GM12878 (cell line): ENCODE measurements around the gene NAXE. TPM values are rescaled to one million over a fixed set of nuclear protein-coding genes. Genes with fewer than 3 reads are reported as not detected.

Experiments
- ATAC-seq: fragments of 200-7000 bp; cut with Tn5 transposase; 3 replicates; pipeline ENCODE4 v1.9.1; 2020; ENCODE audit warnings: mild to moderate bottlenecking, moderate library complexity
- BruUV-seq: library from RNA; stranded (reverse); fragments of 400-500 nt; replicated peaks from 2 replicates; lab custom pipeline; 2021; lab: Mats Ljungman, UMichigan
- CTCF ChIA-PET: fragments of 300-600 bp; sonication (Branson Sonifier 250); formaldehyde crosslinking; extraction: SDS; loops from one replicate; lab custom pipeline; 2021; ENCODE audit warnings: inconsistent platforms; lab: Yijun Ruan, JAX
- POLR2A ChIA-PET: fragments of 350-600 bp; formaldehyde crosslinking; extraction: SDS; loops from one replicate; lab custom pipeline; 2021; ENCODE audit warnings: inconsistent platforms; lab: Charles Lee
- RAD21 ChIA-PET: fragments of 300-600 bp; sonication (Branson Sonifier 250); formaldehyde crosslinking; loops from one replicate; lab custom pipeline; 2023; ENCODE audit warnings: antibody characterized with exemption; ENCODE audit not compliant: unreplicated experiment; lab: Charles Lee
- SMC1A ChIA-PET: fragments of 300-600 bp; sonication (Branson Sonifier 250); formaldehyde crosslinking; loops from one replicate; lab custom pipeline; 2023; ENCODE audit not compliant: unreplicated experiment, uncharacterized antibody; lab: Charles Lee
- DNase-seq: peaks from one replicate; pipeline ENCODE4 v3.0.0-alpha.2; 2011; ENCODE audit warnings: low read depth, low spot score
- FAIRE-seq: peaks from 3 replicates; lab custom pipeline; 2011; peaks lifted over from hg19 to GRCh38; lab: Jason Lieb, UNC
- H2AFZ ChIP-seq: 2 replicates; pipeline ENCODE4 v1.6.0; 2011; ENCODE audit warnings: low read depth, low read length, control low read depth; ENCODE audit not compliant: control insufficient read depth
- H3K27ac ChIP-seq: 2 replicates; pipeline ENCODE4 v1.5.1; 2011; ENCODE audit warnings: control low read depth; ENCODE audit not compliant: control insufficient read depth, insufficient read depth
- H3K27me3 ChIP-seq, 2 experiments: replicated peaks in 1 of 2; 2 replicates each; pipeline versions ENCODE4 v1.6.0 to v1.6.1; 2011; ENCODE audit warnings: low read length in 1 of 2; ENCODE audit not compliant: control insufficient read depth in 2 of 2, insufficient read depth in 2 of 2
- H3K36me3 ChIP-seq, 2 experiments: 2 replicates each; pipeline ENCODE4 v1.5.1; 2011; ENCODE audit warnings: low read length in 1 of 2; ENCODE audit not compliant: control insufficient read depth in 2 of 2, insufficient read depth in 2 of 2
- H3K4me1 ChIP-seq: 2 replicates; pipeline ENCODE4 v1.6.1; 2011; ENCODE audit warnings: mild to moderate bottlenecking, low read length, moderate library complexity, mixed read lengths; ENCODE audit not compliant: control insufficient read depth, insufficient read depth
- H3K4me2 ChIP-seq: 2 replicates; pipeline ENCODE4 v1.6.0; 2011; ENCODE audit warnings: control low read depth; ENCODE audit not compliant: control insufficient read depth, insufficient read depth
- H3K4me3 ChIP-seq: fragments of 200-600 bp; sonication (generic); 2 replicates; pipeline ENCODE4 v1.5.1; 2016
- H3K79me2 ChIP-seq: 2 replicates; pipeline ENCODE4 v1.6.0; 2011; ENCODE audit warnings: low read length; ENCODE audit not compliant: control insufficient read depth, insufficient read depth
- H3K9ac ChIP-seq: 2 replicates; pipeline ENCODE4 v1.8.0; 2011; ENCODE audit warnings: low read length, control low read depth, mixed read lengths; ENCODE audit not compliant: control insufficient read depth, insufficient read depth
- H3K9me3 ChIP-seq: replicated peaks from 3 replicates; pipeline ENCODE4 v1.5.1; 2011; ENCODE audit warnings: mild to moderate bottlenecking, low read length; ENCODE audit not compliant: control insufficient read depth, insufficient read depth
- H4K20me1 ChIP-seq: 2 replicates; pipeline ENCODE4 v1.6.0; 2011; ENCODE audit not compliant: control insufficient read depth, insufficient read depth
- BHLHE40 ChIP-seq, 2 experiments: fragments of 450-650 bp in 1 of 2; IDR thresholded peaks; 2 replicates each; pipeline ENCODE4 v1.6.1; 2011 to 2017; ENCODE audit warnings: low read depth in 2 of 2, borderline replicate concordance in 1 of 2, improper control_type of control experiment in 1 of 2, low read length in 1 of 2, mild to moderate bottlenecking in 1 of 2
- CREM ChIP-seq: IDR thresholded peaks from 2 replicates; pipeline ENCODE4 v1.6.1; 2014; ENCODE audit warnings: antibody characterized with exemption, low read depth
- EGR1 ChIP-seq, 2 experiments: IDR thresholded peaks; 1 replicate in 1 of 2; 2 replicates in 1 of 2; pipeline ENCODE4 v1.6.1; 2011 to 2012; ENCODE audit warnings: low read depth in 2 of 2, low read length in 2 of 2, borderline replicate concordance in 1 of 2, mild to moderate bottlenecking in 1 of 2, moderate library complexity in 1 of 2
- MTA3 ChIP-seq: IDR thresholded peaks from 2 replicates; pipeline ENCODE4 v1.6.1; 2012; ENCODE audit warnings: low read length, inconsistent platforms, borderline replicate concordance
- NBN ChIP-seq: fragments of 450-650 bp; IDR thresholded peaks from 2 replicates; pipeline ENCODE4 v1.6.1; 2016
- NFYA ChIP-seq: IDR thresholded peaks from 2 replicates; pipeline ENCODE4 v1.6.1; 2011; ENCODE audit warnings: low read depth, mild to moderate bottlenecking, low read length, improper control_type of control experiment, borderline replicate concordance
- NKRF ChIP-seq: fragments of 450-650 bp; conservative IDR thresholded peaks from 2 replicates; pipeline ENCODE4 v1.6.1; 2017; ENCODE audit warnings: mild to moderate bottlenecking, moderate library complexity
- POLR2AphosphoS5 ChIP-seq: IDR thresholded peaks from 2 replicates; pipeline ENCODE4 v1.6.1; 2011; ENCODE audit warnings: mild to moderate bottlenecking, low read length, inconsistent platforms
- RFX5 ChIP-seq: IDR thresholded peaks from 2 replicates; pipeline ENCODE4 v1.6.1; 2011; ENCODE audit warnings: low read depth, low read length, improper control_type of control experiment
- SMAD5 ChIP-seq: IDR thresholded peaks from 2 replicates; pipeline ENCODE4 v1.6.1; 2016; ENCODE audit warnings: antibody characterized with exemption, low read depth
- SREBF2 ChIP-seq: IDR thresholded peaks from 2 replicates; pipeline ENCODE4 v1.6.1; 2012; ENCODE audit warnings: mild to moderate bottlenecking, low read length
- SUPT20H ChIP-seq: IDR thresholded peaks from 2 replicates; pipeline ENCODE4 v1.6.1; 2011; ENCODE audit warnings: low read depth, mild to moderate bottlenecking, low read length, moderate library complexity, borderline replicate concordance; ENCODE audit not compliant: control insufficient read depth
- WRNIP1 ChIP-seq: IDR thresholded peaks from 2 replicates; pipeline ENCODE4 v1.6.1; 2011; ENCODE audit warnings: low read depth, low read length, improper control_type of control experiment, borderline replicate concordance
- ZNF207 ChIP-seq: fragments of 450-650 bp; IDR thresholded peaks from 2 replicates; pipeline ENCODE4 v1.6.1; 2014; ENCODE audit warnings: antibody characterized with exemption, mild to moderate bottlenecking, borderline replicate concordance
- ZNF24 ChIP-seq: fragments of 450-650 bp; IDR thresholded peaks from 2 replicates; pipeline ENCODE4 v1.6.1; 2017; ENCODE audit warnings: antibody characterized with exemption, mild to moderate bottlenecking
- ZNF274 ChIP-seq: IDR thresholded peaks from one replicate; pipeline ENCODE4 v1.8.0; 2011; ENCODE audit not compliant: insufficient read length, insufficient read depth
- WGBS: methylation state at CpG from one replicate; pipeline ENCODE4 v1.1.6; 2016; ENCODE audit warnings: low lambda C conversion rate; ENCODE audit not compliant: insufficient replicate concordance, insufficient coverage; ENCODE audit errors: missing lambda C conversion rate; 5-methylcytosine and 5-hydroxymethylcytosine counted together
- in situ Hi-C: fragments of 300-500 bp; cut with MboI; formaldehyde crosslinking; loops from 9 replicates; pipeline ENCODE4 v1.14.3; 2018; ENCODE audit warnings: mixed read lengths
- intact Hi-C: fragments of 100-400 bp; cut with micrococcal nuclease; formaldehyde crosslinking; loops from one replicate; pipeline ENCODE4 v1.14.2; 2022; ENCODE audit not compliant: unreplicated experiment
- polyA plus RNA-seq, 11 experiments: library from polyadenylated mRNA; depleted of rRNA in 4 of 11; unstranded in 6 of 11; stranded (reverse) in 5 of 11; fragments of >200 nt; fragmentation: Nextera tagmentation in 4 of 11; fragmentation: Illumina TruSeq in 1 of 11; extraction: Ambion mirVana in 4 of 11; extraction: Trizol in 1 of 11; gene quantifications; 1 replicate in 1 of 11; 2 replicates in 10 of 11; pipeline versions ENCODE4 v1.2.1 to v1.2.3, GENCODE V29; 2011 to 2016; ENCODE audit warnings: inconsistent platforms in 2 of 11, missing spikeins in 2 of 11, low read depth in 1 of 11
- total RNA-seq, 4 experiments: library from RNA; depleted of rRNA in 3 of 4; stranded (reverse); fragments of >200 nt in 3 of 4; fragmentation: Illumina TruSeq in 1 of 4; extraction: Trizol in 1 of 4; gene quantifications; 2 replicates each; pipeline versions ENCODE4 v1.2.1 to v1.2.3, GENCODE V29; 2013 to 2021

Gene NAXE
- total and polyA plus RNA-seq, 10 of the 15 experiments (the other 5 are each of a cell fraction or from before 2014, with no cell fraction given), result 17.8 to 93.3 (median 68.8) TPM

- TF ChIP-seq NFYA (no peak), SREBF2 (no peak), POLR2AphosphoS5 (no peak), ZNF274 (no peak)
These were observed 49.5 kb downstream of the NAXE start (continued) for GRCh38 chr1:156640842-156641706.

GRCh38 chr1:156641761-156642264, 50.2 kb downstream of the NAXE start, which contains the start of gene BCAN:
TSS of gene BCAN (plus strand) at chr1:156642117. CDS start at chr1:156646055, 3,938 bp downstream.
- no peak for DNase-seq
- H3K4me2 ChIP-seq, result no peak within 1 kb of the TSS
- intact Hi-C loops, result no loop called here
- no peak within 1 kb of the TSS for H3K27ac ChIP-seq
- ATAC-seq, result peak; percentile 37
- BruUV-seq, result no TSS peak
- H4K20me1 ChIP-seq, result no peaks in the 10 kb centered on the region
- H3K36me3 ChIP-seq, result no peaks in the 10 kb centered on the region
- no peak within 1 kb of the TSS for H3K4me3 ChIP-seq
- ChIA-PET POLR2A (no interaction called here), SMC1A (no interaction called here), CTCF (interaction anchor here (1.2 to 4.2 kb wide), 3 partner anchors 15 to 19 kb away, joined by 5 to 26 read pairs (median 15); no protein-coding TSS in a partner anchor), RAD21 (no interaction called here)
- H3K79me2 ChIP-seq, result no peaks in the 10 kb centered on the region
- H3K27me3 ChIP-seq, result peaks cover 0 to 2% of the 10 kb centered on the region in 2 experiments
- H2AFZ ChIP-seq, result no peak within 1 kb of the TSS
- H3K9me3 ChIP-seq, result no peaks in the 10 kb centered on the region
- in situ Hi-C loops, result no loop called here
- no peak within 1 kb of the TSS for H3K9ac ChIP-seq
- no peak for FAIRE-seq
- peaks cover 8% of the 10 kb centered on the region for H3K4me1 ChIP-seq
- TF ChIP-seq ZNF24 (no peak), BHLHE40 (IDR thresholded peaks at IDR 0.05; ENCODE audit: borderline replicate concordance in 1 of 2, low read depth in 2 of 2, low read length in 1 of 2) (peak in 1 of 2 experiments; percentile 42; a peak in 1 of 4 replicates), CREM (no peak), SUPT20H (no peak), RFX5 (no peak), EGR1 (IDR thresholded peaks at IDR 0.05; ENCODE audit: borderline replicate concordance in 1 of 2, low read depth in 2 of 2, low read length in 2 of 2) (0 out of 3 replicates have a peak, but pooled peaks of 1 of the 2 experiments have one; percentile 26), NKRF (no peak), MTA3 (no peak), ZNF207 (no peak), NBN (no peak), WRNIP1 (no peak), SMAD5 (no peak)
- 30% methylated on average over 34 of the region's 46 CpGs for WGBS
